22Rv1 (cell line): Measurements from ENCODE around the gene HOMER3.

Source experiments
- ZFX ChIP-seq: fragments of 450-650 bp; IDR thresholded peaks from 2 replicates; pipeline ENCODE4 v1.6.1; 2017; ENCODE audit warnings: antibody characterized with exemption, borderline replicate concordance
- TF ChIP-seq, protein P1 (sequence below): fragments of 450-650 bp; IDR thresholded peaks from 2 replicates; pipeline ENCODE4 v1.5.1; 2017; ENCODE audit warnings: mild to moderate bottlenecking

DNA sequence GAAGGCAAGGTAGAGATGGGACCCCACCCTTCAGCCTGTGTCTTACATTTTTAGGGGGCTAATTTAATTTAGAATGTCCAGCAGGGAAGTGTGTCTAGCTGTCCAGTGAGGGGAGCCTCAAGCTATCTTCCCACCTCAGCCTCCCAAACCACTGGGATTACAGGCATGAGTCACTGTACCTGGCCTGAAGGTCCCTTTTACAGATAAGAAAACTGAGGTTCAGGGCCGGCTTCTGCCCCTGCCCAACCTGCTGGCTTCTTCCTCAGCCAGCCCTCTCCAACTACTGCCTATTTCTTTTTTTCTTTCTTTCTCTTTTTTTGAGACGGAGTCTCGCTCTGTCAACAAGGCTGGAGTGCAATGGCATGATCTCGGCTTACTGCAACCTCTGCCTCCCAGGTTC is 19.4 kb upstream of the HOMER3 start:
- TF ChIP-seq, protein P1, sequence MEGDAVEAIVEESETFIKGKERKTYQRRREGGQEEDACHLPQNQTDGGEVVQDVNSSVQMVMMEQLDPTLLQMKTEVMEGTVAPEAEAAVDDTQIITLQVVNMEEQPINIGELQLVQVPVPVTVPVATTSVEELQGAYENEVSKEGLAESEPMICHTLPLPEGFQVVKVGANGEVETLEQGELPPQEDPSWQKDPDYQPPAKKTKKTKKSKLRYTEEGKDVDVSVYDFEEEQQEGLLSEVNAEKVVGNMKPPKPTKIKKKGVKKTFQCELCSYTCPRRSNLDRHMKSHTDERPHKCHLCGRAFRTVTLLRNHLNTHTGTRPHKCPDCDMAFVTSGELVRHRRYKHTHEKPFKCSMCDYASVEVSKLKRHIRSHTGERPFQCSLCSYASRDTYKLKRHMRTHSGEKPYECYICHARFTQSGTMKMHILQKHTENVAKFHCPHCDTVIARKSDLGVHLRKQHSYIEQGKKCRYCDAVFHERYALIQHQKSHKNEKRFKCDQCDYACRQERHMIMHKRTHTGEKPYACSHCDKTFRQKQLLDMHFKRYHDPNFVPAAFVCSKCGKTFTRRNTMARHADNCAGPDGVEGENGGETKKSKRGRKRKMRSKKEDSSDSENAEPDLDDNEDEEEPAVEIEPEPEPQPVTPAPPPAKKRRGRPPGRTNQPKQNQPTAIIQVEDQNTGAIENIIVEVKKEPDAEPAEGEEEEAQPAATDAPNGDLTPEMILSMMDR, result no peak
- no peak for TF ChIP-seq ZFX
